Kidney (tissue), 14 donors: ENCODE results near the gene CCDC83. TPM values are rescaled to one million over a fixed set of nuclear protein-coding genes. Genes with fewer than 3 reads are reported as not detected.

Experiments
- DNase-seq, 5 donors: peaks; one replicate each; pipeline ENCODE4 v3.0.0-alpha.2; 2013 to 2020
- FAIRE-seq: peaks from 2 replicates; lab custom pipeline; 2012; peaks lifted over from hg19 to GRCh38; lab: Jason Lieb, UNC
- H3K27ac ChIP-seq, 2 donors: one replicate each; pipeline ENCODE4 v1.7.0; 2013; ENCODE audit warnings: low read depth in 2 of 2, low read length in 2 of 2, inconsistent platforms in 1 of 2
- H3K27me3 ChIP-seq: one replicate; pipeline ENCODE4 v1.7.1; 2013; ENCODE audit warnings: low read length, inconsistent platforms; ENCODE audit not compliant: control insufficient read depth, insufficient read depth
- H3K36me3 ChIP-seq, 3 donors: one replicate each; pipeline versions ENCODE4 v1.7.0 to v1.7.1; 2013; ENCODE audit warnings: low read length in 3 of 3, control low read depth in 1 of 3, inconsistent platforms in 1 of 3; ENCODE audit not compliant: insufficient read depth in 3 of 3, control insufficient read depth in 2 of 3
- H3K4me1 ChIP-seq, 3 donors: one replicate each; pipeline versions ENCODE4 v1.7.0 to v1.7.1; 2013; ENCODE audit warnings: low read length in 3 of 3, inconsistent platforms in 1 of 3, low read depth in 1 of 3; ENCODE audit not compliant: control insufficient read depth in 2 of 3, insufficient read depth in 2 of 3
- H3K4me3 ChIP-seq, 3 donors: one replicate each; pipeline versions ENCODE4 v1.7.0 to v1.8.1; 2013; ENCODE audit warnings: low read length in 3 of 3, control low read depth in 1 of 3, inconsistent platforms in 1 of 3
- H3K9ac ChIP-seq, 3 donors: one replicate each; pipeline versions ENCODE4 v1.7.0 to v1.7.1; 2013; ENCODE audit warnings: low read length in 3 of 3, control low read depth in 1 of 3, inconsistent platforms in 1 of 3
- H3K9me3 ChIP-seq, 3 donors: one replicate each; pipeline versions ENCODE4 v1.7.0 to v1.7.1; 2013; ENCODE audit warnings: low read length in 3 of 3, control low read depth in 1 of 3, inconsistent platforms in 1 of 3; ENCODE audit not compliant: control insufficient read depth in 2 of 3, insufficient read depth in 1 of 3
- intact Hi-C: fragments of 100-400 bp; cut with DNase I; formaldehyde crosslinking; loops from one replicate; pipeline ENCODE4 v1.11.1; 2022
- polyA plus RNA-seq: library from polyadenylated mRNA; stranded (reverse); fragments of 350-450 nt; fragmentation: Illumina TruSeq; extraction: RNeasy Lipid Tissue Mini Kit (QIAGEN cat#74804); gene quantifications from one replicate; pipeline ENCODE4 v1.2.3, GENCODE V29; 2014; ENCODE audit warnings: low read depth, low replicate concordance; ENCODE audit not compliant: insufficient read depth
- total RNA-seq: library from RNA; stranded (reverse); fragmentation: NEBNext Ultra II Directional; extraction: Animal tissue kit (Norgen Biotek cat#: 25700); gene quantifications from one replicate; pipeline ENCODE4 v1.2.1, GENCODE V29; 2021
- TF ChIP-seq, protein P1 (sequence below): IDR thresholded peaks from 3 replicates; pipeline ENCODE4 v1.5.1; 2012; ENCODE audit warnings: mild to moderate bottlenecking, moderate library complexity, borderline replicate concordance; ENCODE audit not compliant: insufficient read depth; ENCODE audit errors: extremely low read depth
- donor health status: control.
- donor health status: control.
- donor health status: control.
- donor health status: control.
- donor health status: control.
- donor health status: DM: yes; HTN: yes; CAD: no.
- donor health status: Normal renal cell carcinoma (clear cell type).

Gene CCDC83
- total and polyA plus RNA-seq, 2 donors from 2014 or later = not detected

DNA sequence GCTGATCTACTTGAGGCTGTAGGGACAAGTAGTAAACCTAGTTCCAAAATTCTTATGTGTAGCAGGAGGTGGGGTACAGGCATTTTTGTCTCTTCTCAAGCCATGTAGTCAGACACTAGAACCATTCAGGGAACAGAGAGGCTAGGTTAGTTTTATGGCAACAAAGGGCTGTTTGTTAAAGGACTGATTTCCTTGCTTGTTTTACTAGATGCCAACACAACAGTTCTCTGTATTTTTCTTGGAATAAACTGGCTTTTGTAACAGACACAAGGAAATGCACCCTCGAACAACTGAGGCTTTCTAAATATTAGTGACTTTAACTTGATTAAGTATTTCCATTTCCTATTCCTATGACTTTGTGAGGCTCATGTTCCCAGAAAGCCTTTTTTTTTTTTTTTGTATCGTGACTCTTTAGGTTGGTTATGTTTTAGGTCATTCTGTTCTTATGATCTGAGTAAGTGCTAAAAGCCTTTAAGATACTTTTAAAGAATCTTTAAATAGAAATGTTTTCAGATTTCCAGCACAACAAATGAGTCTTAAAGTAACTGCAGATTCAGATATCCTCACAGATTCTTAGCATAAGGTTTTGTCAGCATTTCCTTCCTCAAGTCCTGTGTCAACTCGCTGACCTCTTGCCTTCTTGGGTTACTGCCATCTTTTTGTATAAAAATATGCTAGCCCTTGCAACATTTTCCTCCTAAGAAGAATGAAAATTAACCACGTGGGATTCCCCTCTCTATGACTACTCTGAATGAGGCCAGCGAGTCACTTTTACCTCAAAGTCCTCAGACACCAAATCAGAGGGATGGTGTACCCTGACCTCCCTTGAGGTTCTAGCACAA is 92.5 kb downstream of the CCDC83 start:
- Histone ChIP-seq H3K27ac (peak overlapping the region; percentile 28 to 87), H3K27me3 (no peaks in the 10 kb centered on the region), H3K36me3 (no peaks in the 10 kb centered on the region), H3K4me1 (peaks cover 0 to 16% (median 10%) of the 10 kb centered on the region in 3 donors), H3K9ac (no peak overlapping the region), H3K9me3 (no peaks in the 10 kb centered on the region), H3K4me3 (no peak overlapping the region)
- FAIRE-seq = peak; percentile 92
- TF ChIP-seq, protein P1, sequence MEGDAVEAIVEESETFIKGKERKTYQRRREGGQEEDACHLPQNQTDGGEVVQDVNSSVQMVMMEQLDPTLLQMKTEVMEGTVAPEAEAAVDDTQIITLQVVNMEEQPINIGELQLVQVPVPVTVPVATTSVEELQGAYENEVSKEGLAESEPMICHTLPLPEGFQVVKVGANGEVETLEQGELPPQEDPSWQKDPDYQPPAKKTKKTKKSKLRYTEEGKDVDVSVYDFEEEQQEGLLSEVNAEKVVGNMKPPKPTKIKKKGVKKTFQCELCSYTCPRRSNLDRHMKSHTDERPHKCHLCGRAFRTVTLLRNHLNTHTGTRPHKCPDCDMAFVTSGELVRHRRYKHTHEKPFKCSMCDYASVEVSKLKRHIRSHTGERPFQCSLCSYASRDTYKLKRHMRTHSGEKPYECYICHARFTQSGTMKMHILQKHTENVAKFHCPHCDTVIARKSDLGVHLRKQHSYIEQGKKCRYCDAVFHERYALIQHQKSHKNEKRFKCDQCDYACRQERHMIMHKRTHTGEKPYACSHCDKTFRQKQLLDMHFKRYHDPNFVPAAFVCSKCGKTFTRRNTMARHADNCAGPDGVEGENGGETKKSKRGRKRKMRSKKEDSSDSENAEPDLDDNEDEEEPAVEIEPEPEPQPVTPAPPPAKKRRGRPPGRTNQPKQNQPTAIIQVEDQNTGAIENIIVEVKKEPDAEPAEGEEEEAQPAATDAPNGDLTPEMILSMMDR = no peak
- DNase-seq = peak in 1 of 5 donors; percentile 70
- intact Hi-C loops = loop anchor here (10.0 kb wide), 1 partner anchor 267 kb away; no protein-coding TSS in a partner anchor

DNA sequence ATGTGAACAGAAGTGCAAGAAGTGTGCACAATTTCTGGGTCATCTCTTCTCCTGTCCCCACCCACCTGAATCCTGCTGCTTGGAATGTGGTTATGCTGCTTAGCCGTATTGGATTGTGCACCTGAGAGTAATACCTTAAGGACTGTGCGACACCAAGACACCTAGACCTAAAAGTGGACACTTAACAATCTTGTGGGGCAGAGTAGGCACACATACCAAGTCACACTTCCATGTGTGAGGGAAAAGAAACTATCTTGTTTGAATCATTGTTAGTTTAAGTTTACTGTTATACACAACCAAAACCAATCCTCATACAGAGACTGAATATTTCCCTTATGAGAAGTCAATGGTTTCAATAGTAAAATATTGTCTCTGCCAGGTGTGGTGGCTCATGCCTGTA is 93.7 kb downstream of the CCDC83 start:
- Histone ChIP-seq H3K4me3 (no peak overlapping the region), H3K27ac (peak overlapping the region; percentile 8 to 56)

DNA sequence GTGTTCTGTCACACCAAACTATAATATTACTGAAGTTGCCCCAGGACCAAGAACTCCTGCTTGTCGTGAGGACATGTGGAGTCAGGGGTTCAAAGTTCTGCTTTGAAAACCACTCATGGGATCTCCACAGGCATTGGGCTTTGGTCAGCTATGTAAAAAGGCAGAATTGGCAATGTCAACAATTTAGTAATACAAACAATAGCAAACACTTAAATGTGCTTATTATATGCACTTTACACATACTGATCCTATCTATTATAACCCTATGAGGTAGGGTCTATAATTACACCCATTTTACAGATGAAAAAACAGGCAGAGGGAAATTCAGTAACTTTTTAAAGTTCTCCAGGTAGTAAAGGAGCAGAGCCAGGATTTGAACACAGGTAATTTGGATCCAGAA is 94.6 kb downstream of the CCDC83 start:
- H3K27me3 ChIP-seq = no peaks in the 10 kb centered on the region
- H3K9ac ChIP-seq = no peak overlapping the region
- DNase-seq = no peak
- no peak overlapping the region for H3K4me3 ChIP-seq
- peaks cover 0 to 16% (median 10%) of the 10 kb centered on the region in 3 donors for H3K4me1 ChIP-seq
- no peaks in the 10 kb centered on the region for H3K36me3 ChIP-seq
- H3K9me3 ChIP-seq = no peaks in the 10 kb centered on the region
- intact Hi-C loops = loop anchor here (10.0 kb wide), 1 partner anchor 265 kb away; no protein-coding TSS in a partner anchor
- FAIRE-seq = no peak
- no peak overlapping the region for H3K27ac ChIP-seq
- TF ChIP-seq, protein P1 = no peak

More for the DNA sequence above, 93.7 kb downstream of the CCDC83 start:
- Histone ChIP-seq H3K4me1 (peaks cover 0 to 16% (median 10%) of the 10 kb centered on the region in 3 donors), H3K9me3 (no peaks in the 10 kb centered on the region), H3K36me3 (no peaks in the 10 kb centered on the region), H3K27me3 (no peaks in the 10 kb centered on the region), H3K9ac (no peak overlapping the region)
- no peak for DNase-seq
- TF ChIP-seq, protein P1 = no peak
- no peak for FAIRE-seq
- intact Hi-C loops = loop anchor here (10.0 kb wide), 1 partner anchor 266 kb away; no protein-coding TSS in a partner anchor
